DMS53 (cell line): Measurements from ENCODE around the gene ARHGEF2.

Experiments
- DNase-seq: peaks from one replicate; lab custom pipeline; 2025; lab: John Stamatoyannopoulos, UW

The ARHGEF2 gene

GRCh38 chr1:155971910-155972809 lies 6.2 kb downstream of the ARHGEF2 start:
- no peak for DNase-seq

DNA sequence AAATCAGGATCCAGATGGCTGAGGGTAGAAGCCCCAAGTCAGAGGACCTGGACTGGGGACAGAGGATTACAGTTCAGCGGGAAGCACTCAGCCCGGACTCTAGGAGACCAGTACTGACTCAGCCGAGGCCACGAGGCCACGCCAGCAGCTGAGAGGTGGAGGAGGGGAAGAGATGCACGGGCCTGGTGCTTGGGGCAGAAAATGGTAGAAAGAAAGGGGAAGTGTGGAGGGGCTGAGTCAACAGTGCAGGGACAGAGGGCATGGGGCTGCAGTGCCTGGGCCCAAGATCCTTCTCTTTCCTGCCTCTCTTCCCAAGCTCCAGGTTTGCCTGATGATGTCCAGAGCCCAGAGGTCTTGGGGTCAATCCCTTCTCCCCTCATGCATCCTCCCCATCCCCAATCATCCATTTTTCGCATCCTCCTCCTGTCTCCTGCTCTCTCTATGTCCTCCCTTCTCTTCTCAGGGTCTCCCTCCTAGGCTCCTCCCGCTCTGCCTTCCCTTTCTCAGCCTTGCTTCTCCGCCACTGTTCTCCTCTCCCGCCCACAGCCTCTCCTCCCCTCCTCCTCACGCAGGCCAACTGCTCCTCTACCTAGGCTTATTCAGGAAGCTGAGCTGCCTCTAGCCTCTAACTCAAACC lies 7.7 kb downstream of the ARHGEF2 start:
- DNase-seq: no peak

DNA sequence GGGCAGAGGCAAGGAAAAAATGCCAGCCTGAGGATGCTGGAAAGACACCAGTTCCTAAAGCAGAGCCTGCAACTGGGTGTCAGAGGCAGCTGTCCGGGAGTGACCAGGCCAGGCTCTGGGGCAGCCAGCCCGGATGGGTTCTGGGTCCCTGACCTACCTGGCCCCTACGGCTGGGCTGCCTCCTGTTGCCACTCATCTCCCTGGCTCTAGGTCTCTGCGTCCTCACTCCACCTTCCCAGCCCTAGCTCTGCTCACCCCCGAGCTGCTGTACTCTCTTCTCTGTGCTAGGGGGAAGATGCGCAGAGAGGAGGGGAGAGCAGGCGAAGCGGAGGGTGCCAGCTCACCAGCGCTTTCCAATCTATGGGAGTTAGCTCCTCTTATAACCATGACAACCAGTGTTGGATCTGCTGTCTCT lies 9.0 kb downstream of the ARHGEF2 start:
- DNase-seq: no peak

- no peak for DNase-seq
These were observed 9.7 kb downstream of the ARHGEF2 start for GRCh38 chr1:155968670-155969069.

GRCh38 chr1:155968051-155968400 lies 10.3 kb downstream of the ARHGEF2 start:
- no peak for DNase-seq

DNA sequence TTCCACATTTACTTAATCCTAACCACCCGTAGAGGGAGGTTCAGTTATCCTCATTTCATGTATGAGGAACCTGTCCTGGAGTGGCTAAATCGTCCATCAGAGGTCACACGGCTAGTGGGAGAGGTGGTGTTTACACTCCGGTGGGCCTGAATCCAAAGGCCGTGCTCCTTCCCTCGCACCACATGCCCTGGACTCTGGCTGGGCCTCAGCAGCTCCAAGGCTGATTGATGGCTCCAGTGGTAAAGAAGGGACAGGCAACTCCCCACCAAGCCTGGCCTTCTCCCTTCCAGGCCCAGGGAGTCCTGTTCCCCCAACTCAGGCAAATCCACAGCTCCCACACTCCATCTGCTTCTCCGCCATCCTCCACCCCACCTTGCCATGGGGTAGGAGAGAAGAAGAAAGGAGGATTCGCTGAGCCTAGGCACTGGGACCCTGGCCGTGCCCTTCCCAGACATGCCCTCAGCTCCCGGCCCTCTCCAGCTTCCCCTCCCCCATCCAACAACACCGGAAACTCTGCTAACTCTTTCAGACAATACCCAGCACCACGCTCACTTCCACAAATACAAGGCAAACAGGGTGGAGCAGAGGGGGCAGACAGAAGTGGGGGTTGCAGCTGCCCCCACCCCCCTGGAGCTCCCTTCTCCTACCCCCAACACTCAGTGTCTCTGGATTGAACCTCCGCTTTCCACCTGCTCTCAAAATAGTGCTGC lies 10.9 kb downstream of the ARHGEF2 start:
- DNase-seq: no peak

DNA sequence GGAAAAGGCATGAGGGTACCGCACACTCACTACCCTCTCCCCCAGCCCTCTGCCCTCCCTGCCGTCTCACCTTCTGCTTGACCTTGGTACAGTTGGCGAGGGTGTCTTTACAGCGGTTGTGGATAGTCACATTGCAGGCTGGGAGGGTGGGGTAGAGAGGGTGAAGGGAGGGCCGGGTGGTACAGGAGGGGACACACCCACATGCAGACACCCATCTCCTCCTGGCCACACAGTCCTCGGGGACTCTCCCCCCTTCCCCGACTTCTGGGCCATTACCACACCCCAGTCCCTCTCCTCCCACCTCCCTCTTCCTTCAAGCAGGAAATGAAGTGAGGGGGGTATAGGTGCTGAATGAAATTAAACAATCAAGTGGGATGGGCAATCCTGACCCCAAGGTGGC lies 11.6 kb downstream of the ARHGEF2 start:
- DNase-seq: no peak

DNA sequence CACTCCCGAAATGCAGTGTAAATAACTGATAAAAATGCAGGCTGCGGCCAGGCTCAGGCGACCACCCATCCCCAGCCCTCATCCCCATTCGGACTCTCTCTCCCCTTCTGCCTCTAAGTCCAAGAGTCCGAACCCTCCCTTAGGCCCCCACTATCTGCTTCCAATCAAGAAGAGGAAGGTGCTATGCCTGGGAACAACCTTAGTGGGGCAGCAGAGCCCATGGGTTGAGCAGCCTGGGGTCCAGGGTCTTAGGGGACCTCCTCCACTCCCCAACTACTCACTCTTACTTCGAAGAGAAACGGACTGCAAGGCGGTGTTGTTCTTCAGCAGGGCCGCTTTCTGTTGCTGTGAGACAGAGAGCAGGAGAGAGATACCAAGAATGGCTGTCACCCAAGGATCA lies 12.2 kb downstream of the ARHGEF2 start:
- no peak for DNase-seq

DNA sequence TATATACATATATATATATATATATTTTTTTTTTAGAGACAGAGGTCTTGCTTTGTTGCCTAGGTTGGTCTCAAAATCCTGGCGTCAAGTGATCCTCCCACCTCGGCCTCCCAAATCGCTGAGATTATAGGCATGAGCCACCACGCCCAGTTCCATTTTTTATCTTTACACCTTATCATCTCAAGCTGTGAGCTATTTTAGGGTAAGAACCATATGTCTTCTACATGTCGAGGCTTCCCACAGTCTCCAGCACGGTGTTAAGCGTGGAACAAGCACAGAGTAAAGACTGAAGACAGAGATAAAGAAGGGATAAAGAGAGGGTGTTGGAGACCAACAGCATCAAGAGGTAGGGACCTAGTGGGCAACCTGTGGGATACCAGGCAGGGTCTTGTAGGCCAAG lies 14.2 kb downstream of the ARHGEF2 start:
- DNase-seq: no peak

DNA sequence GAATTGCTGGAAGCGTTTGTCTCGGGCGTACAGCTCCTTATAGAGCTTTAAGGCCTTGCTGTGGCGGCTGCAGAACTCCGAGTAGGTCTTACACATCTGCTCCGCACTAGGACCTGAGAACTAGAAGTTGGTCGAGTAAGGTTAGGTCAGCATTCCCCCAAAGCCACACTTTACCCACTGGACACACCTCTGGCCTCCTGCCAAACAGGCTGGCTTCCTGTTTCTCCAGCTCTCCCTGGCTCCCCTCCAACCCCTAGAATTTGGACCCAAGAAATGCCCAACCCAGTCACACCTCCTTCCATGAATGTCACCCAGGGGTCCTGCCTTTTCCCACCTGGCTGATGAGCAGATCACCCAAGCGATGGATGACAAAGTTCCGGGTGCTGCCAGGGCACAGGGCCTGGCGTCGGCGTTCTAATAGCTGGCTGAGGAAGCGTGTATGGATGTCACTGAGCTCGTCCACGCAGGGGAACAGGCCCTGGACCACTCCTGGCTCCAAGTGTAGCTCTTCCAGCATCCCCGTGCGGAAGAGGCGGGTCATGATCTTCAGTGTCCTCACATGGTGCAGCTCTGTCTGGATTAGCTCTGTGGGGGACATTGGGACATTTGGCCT lies 15.6 kb downstream of the ARHGEF2 start:
- DNase-seq: no peak

GRCh38 chr1:155961937-155962336 lies 16.4 kb downstream of the ARHGEF2 start:
- DNase-seq: peak; percentile 80

DNA sequence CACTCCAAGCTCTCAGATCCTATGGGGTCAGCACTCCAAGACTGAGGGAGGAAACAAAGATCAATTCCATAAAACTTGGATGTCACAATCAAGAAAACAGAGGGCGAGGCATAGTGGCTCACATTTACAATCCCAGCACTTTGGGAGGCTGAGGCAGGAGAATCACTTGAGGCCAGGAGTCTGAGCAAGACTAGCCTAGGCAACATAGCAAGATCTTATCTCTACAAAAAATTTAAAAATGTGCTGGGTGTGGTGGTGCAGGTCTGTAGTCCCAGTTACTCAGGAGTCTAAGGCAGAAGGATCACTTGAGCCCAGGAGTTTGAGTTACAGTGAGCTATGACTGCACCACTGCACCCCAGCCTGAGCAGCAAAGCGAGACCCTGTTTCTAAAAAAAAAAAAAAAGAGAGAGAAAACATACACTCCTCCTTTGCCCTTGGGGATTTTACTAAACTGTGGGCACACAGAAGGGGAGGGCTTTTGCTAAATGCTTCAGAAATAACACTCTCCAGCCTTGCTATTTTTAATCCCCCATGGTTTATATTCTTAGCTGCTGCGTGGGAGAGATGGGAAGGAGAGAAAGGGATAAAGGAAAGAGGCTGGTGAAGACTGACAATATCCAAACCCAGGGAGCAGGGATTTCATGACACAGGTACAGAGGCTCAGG lies 18.1 kb downstream of the ARHGEF2 start:
- no peak for DNase-seq

DNA sequence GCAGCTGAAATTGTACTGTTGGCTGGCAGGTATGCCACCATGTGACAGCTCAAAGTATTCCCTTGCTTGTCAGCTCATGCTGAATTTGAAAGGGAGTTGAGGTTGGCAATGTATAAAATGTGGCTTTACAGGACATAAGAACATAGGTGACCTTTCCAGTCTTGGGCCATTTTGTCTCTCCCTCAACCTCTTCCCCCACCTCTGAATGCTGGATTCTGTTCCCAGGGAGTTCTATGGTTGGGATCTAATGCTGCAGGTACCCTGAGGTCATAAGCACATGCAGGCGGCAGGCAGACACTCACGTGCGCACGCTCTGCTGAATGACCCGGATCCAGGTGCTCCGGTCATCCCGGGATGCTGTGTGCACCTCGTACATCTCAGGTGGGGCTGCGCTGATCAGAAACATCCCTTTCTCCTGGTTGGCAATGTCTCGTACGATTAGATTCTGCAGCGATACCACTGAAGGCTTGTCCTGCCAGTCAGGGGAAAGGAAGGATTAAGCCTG lies 20.9 kb downstream of the ARHGEF2 start:
- no peak for DNase-seq

GRCh38 chr1:155954645-155955044 lies 23.7 kb downstream of the ARHGEF2 start:
- DNase-seq: no peak

GRCh38 chr1:155952505-155952890 lies 25.8 kb downstream of the ARHGEF2 start:
- DNase-seq: peak; percentile 41

DNA sequence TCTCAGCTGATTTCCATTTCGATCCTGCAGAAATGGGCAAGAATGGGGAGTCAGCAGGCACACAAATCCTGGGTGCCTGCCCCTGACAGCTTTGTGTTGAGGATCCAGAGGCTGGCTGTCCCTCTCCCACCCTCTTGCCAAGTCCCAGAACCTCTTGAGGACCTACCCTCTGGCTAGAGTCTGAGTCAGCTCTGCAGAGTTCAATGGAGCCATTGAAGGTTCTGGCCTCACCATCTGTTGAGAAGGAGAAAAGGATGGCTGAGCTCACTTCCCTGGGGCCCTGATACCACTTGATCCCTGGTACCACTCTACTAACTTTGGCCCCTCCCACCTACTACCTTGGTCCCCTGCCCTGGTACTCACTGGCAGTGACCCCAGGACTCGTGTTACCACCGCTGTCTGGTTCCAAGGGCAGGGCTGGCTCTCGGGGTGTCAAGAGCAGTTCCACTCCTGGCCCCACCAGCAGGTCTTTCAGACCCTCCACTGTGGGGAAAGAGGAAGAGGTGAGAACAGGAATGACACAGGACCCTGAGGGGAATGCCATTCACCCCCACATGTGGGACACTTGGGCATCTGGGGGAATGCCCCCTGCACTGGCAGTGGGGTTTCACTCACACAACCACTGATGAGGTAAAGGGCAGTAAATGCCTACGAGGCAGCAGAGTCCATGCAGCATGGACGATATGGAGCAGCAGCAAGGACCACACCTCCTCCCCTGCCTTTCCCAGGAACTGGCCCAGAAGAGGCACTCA lies 26.4 kb downstream of the ARHGEF2 start:
- no peak for DNase-seq

DNA sequence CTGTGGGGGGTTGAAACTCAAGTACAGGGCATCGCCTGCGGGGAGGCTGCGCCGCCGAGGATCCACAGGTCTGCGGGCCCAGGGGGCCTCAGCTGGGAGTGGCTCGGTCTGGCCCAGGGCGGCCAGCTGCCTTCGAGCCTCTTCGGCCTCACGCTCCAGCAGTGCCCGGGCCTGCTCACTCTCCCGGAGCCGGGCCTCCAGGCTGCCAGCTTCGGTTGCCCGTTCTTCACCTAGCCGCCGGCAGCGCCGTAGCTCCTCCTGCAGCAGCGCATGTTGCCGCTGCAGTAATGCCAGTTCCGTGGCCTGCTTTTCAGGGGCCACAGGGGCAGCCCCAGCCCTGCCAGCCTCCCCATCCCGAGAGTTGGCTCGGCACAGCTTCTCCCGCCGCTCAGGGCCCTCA lies 27.5 kb downstream of the ARHGEF2 start:
- no peak for DNase-seq

DNA sequence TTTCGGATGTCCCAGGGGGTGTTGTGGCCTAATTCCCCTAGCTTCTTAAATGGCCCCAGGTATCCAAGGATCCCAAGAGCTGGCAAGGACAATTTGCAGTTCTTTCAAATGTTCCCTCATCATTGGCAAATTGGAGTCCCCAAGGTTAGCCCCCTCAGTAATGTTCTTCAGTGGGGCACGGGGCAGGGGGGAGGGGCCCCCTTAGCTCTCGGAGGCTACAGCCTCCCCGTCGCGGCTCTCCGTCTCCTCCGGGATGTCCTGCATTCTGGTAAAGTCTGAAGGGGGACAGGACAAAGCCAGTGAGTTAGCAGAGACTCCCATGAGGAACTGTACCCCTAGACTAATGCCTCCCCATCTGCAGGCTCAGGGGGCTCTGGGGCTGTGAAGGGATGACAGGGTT lies 30.6 kb downstream of the ARHGEF2 start:
- no peak for DNase-seq

DNA sequence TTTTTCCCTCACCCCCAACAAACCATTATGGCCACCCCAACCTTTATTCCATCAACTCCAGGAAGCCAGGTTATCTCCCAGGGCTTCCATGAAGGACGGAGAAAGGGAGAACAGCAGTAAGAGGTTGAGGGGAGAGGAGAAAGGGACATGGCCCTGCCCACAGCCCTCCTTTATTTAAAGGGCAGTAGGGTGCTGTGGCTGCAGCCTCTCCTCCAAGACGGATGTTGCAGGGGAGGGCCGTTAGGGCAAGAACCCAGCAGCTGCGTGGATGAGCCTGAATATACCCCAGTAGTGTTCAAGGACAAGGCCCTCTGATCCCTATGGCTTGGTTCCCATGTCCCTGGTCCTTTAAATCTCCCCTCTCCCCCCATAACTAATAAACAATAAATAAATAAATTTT lies 31.1 kb downstream of the ARHGEF2 start:
- no peak for DNase-seq

GRCh38 chr1:155946633-155947219 lies 31.6 kb downstream of the ARHGEF2 start:
- DNase-seq: no peak

DNA sequence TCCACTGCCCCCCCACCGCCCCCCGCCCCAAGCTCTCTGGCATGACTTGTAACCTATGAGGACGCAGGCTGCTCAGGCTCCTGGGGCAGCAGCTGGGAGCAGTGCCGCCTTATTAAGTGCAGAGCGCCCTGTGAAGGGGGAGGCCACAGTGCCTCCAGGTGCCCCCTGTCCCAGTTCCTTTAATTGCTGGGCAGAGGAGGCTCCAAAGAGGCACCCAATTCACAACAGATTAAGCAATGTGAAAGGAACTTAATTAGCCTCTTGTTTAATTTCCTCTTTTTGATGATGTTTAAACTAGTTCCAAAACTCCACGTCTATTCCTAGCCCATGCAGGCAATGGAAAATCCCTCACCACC lies 33.9 kb downstream of the ARHGEF2 start:
- peak; percentile 39 for DNase-seq
